Tibial nerve (tissue), 4 donors: ENCODE results near the gene CNGA1. TPM values are rescaled to one million over a fixed set of nuclear protein-coding genes. Genes with fewer than 3 reads are reported as not detected.
"Not testable (repeated sequence)": the region's sequence is repeated elsewhere in the genome, so short reads cannot be mapped to it uniquely, and the experiment has no call there.

Experiments used
- DNase-seq, 2 donors: peaks; one replicate each; pipeline ENCODE4 v3.0.0-alpha.2; 2019; ENCODE audit warnings: low spot score in 2 of 2
- H3K27ac ChIP-seq, 4 donors: fragments of 200-600 bp; sonication (generic) in 3 of 4; one replicate each; pipeline ENCODE4 v1.5.1; 2017 to 2019; ENCODE audit warnings: mild to moderate bottlenecking in 1 of 4
- H3K27me3 ChIP-seq, 2 donors: fragments of 200-600 bp; sonication (generic) in 1 of 2; one replicate each; pipeline versions ENCODE4 v1.5.1 to v1.6.0; 2017 to 2019
- H3K36me3 ChIP-seq, 3 donors: fragments of 200-600 bp; sonication (generic); one replicate each; pipeline ENCODE4 v1.5.1; 2018 to 2019
- H3K4me1 ChIP-seq, 4 donors: fragments of 200-600 bp; sonication (generic) in 3 of 4; one replicate each; pipeline ENCODE4 v1.5.1; 2017 to 2019
- H3K4me3 ChIP-seq, 4 donors: fragments of 200-600 bp; sonication (generic) in 3 of 4; one replicate each; pipeline ENCODE4 v1.5.1; 2017 to 2019; ENCODE audit warnings: mild to moderate bottlenecking in 1 of 4, moderate library complexity in 1 of 4
- H3K9me3 ChIP-seq, 4 donors: fragments of 200-600 bp; sonication (generic) in 3 of 4; one replicate each; pipeline ENCODE4 v1.5.1; 2017 to 2019
- CTCF ChIP-seq, 5 experiments: fragments of 200-600 bp in 3 of 5; fragments of 450-650 bp in 2 of 5; sonication (generic) in 3 of 5; IDR thresholded peaks; one replicate each; pipeline ENCODE4 v1.5.1; 2016 to 2019; ENCODE audit warnings: antibody characterized with exemption in 5 of 5, mild to moderate bottlenecking in 3 of 5, moderate library complexity in 2 of 5
- EP300 ChIP-seq, 2 donors: sonication (generic); formaldehyde crosslinking; IDR thresholded peaks; one replicate each; pipeline ENCODE4 v1.6.1; 2017; ENCODE audit warnings: antibody characterized with exemption in 2 of 2, mild to moderate bottlenecking in 1 of 2
- POLR2A ChIP-seq, 2 donors: fragments of 450-650 bp; IDR thresholded peaks; one replicate each; pipeline ENCODE4 v1.6.1; 2017; ENCODE audit warnings: antibody characterized with exemption in 2 of 2, mild to moderate bottlenecking in 2 of 2, moderate library complexity in 2 of 2
- WGBS, 2 donors: methylation state at CpG; one replicate each; pipeline ENCODE4 v1.1.5; 2018; 5-methylcytosine and 5-hydroxymethylcytosine counted together
- total RNA-seq, 4 donors: library from RNA; depleted of rRNA; stranded (reverse); fragments of >200 nt; gene quantifications; one replicate each; pipeline ENCODE4 v1.1.0, GENCODE V29; 2016

Gene CNGA1
- total RNA-seq, 4 donors from 2014 or later, result 4.1 to 7.2 (median 4.7) TPM

GRCh38 chr4:47930971-47931804 lies 85.3 kb downstream of the CNGA1 start:
- no peak for TF ChIP-seq CTCF (IDR thresholded peaks at IDR 0.05)
- no peak for TF ChIP-seq POLR2A (IDR thresholded peaks at IDR 0.05)
- no peak for TF ChIP-seq EP300 (IDR thresholded peaks at IDR 0.05)
- H3K9me3 ChIP-seq, result no peaks in the 10 kb centered on the region
- H3K4me3 ChIP-seq, result no peak overlapping the region
- H3K27ac ChIP-seq, result peak overlapping the region in 1 of 4 donors; percentile 42
- H3K27me3 ChIP-seq, result no peaks in the 10 kb centered on the region
- no peaks in the 10 kb centered on the region for H3K36me3 ChIP-seq
- DNase-seq, result no peak
- WGBS, 2 donors, result 6 to 7% methylated on average over 2 of the region's 2 CpGs
- H3K4me1 ChIP-seq, result peaks cover 0 to 25% (median 5%) of the 10 kb centered on the region in 4 donors

- H3K27ac ChIP-seq, result no peak overlapping the region
- WGBS, 2 donors, result 62 to 80% methylated on average over 4 of the region's 4 CpGs
- no peak overlapping the region for H3K4me3 ChIP-seq
- H3K36me3 ChIP-seq, result no peaks in the 10 kb centered on the region
- peaks cover 0 to 25% (median 5%) of the 10 kb centered on the region in 4 donors for H3K4me1 ChIP-seq
- no peaks in the 10 kb centered on the region for H3K27me3 ChIP-seq
- no peaks in the 10 kb centered on the region for H3K9me3 ChIP-seq
- TF ChIP-seq POLR2A (IDR thresholded peaks at IDR 0.05) (no peak), EP300 (IDR thresholded peaks at IDR 0.05) (no peak), CTCF (IDR thresholded peaks at IDR 0.05) (no peak)
- no peak for DNase-seq
Measured at GRCh38 chr4:47929682-47930201, 86.7 kb downstream of the CNGA1 start.

- Histone ChIP-seq H3K27ac (no peak overlapping the region), H3K4me1 (peaks cover 0 to 18% (median 5%) of the 10 kb centered on the region in 4 donors), H3K9me3 (no peaks in the 10 kb centered on the region), H3K4me3 (peak overlapping the region in 1 of 4 donors; percentile 14), H3K27me3 (no peaks in the 10 kb centered on the region), H3K36me3 (no peaks in the 10 kb centered on the region)
- 7 to 10% methylated on average over 15 of the region's 15 CpGs for WGBS, 2 donors
- no peak for TF ChIP-seq POLR2A (IDR thresholded peaks at IDR 0.05)
- TF ChIP-seq CTCF (IDR thresholded peaks at IDR 0.05), result peak; percentile 38 to 76 (median 55)
- no peak for TF ChIP-seq EP300 (IDR thresholded peaks at IDR 0.05)
- peak in 1 of 2 donors; percentile 48 for DNase-seq
Measured at GRCh38 chr4:47926667-47927258, 89.7 kb downstream of the CNGA1 start.

GRCh38 chr4:47923261-47923608 lies 93.2 kb downstream of the CNGA1 start:
- H3K4me3 ChIP-seq, H3K27ac ChIP-seq, DNase-seq, H3K4me1 ChIP-seq, H3K36me3 ChIP-seq, H3K27me3 ChIP-seq, H3K9me3 ChIP-seq: not testable (repeated sequence)
- WGBS, 2 donors, result 80 to 85% methylated on average over 8 of the region's 8 CpGs

- 66 to 76% methylated on average over 16 to 17 of the region's 17 CpGs for WGBS, 2 donors
- H3K9me3 ChIP-seq, H3K36me3 ChIP-seq, DNase-seq, H3K4me3 ChIP-seq, H3K27ac ChIP-seq, H3K4me1 ChIP-seq, H3K27me3 ChIP-seq: not testable (repeated sequence)
Measured at GRCh38 chr4:47922436-47923260, 93.8 kb downstream of the CNGA1 start.

GRCh38 chr4:47917163-47917562 lies 99.3 kb downstream of the CNGA1 start:
- H3K4me3 ChIP-seq, DNase-seq, H3K27me3 ChIP-seq, H3K36me3 ChIP-seq, H3K9me3 ChIP-seq, H3K27ac ChIP-seq: not testable (repeated sequence)
- WGBS, 2 donors, result 96 to 100% methylated on average over 1 of the region's 1 CpG
- H3K4me1 ChIP-seq, result peaks cover 0 to 14% (median 0%) of the 10 kb centered on the region in 4 donors
